CD4-positive, alpha-beta T cell treated with Interleukin-2 at 100 ng/mL for 4 hours (primary cell): ENCODE measurements around the gene TPT1.
A peak's percentile ranks its signal among the peaks of the same experiment; 100 is the strongest.
"Not testable (repeated sequence)": the region's sequence is repeated elsewhere in the genome, so short reads cannot be mapped to it uniquely, and the experiment has no call there.

Experiments used
- DNase-seq: peaks from one replicate; pipeline ENCODE4 v3.0.0-alpha.2; 2020; ENCODE audit warnings: low spot score

The TPT1 gene

DNA sequence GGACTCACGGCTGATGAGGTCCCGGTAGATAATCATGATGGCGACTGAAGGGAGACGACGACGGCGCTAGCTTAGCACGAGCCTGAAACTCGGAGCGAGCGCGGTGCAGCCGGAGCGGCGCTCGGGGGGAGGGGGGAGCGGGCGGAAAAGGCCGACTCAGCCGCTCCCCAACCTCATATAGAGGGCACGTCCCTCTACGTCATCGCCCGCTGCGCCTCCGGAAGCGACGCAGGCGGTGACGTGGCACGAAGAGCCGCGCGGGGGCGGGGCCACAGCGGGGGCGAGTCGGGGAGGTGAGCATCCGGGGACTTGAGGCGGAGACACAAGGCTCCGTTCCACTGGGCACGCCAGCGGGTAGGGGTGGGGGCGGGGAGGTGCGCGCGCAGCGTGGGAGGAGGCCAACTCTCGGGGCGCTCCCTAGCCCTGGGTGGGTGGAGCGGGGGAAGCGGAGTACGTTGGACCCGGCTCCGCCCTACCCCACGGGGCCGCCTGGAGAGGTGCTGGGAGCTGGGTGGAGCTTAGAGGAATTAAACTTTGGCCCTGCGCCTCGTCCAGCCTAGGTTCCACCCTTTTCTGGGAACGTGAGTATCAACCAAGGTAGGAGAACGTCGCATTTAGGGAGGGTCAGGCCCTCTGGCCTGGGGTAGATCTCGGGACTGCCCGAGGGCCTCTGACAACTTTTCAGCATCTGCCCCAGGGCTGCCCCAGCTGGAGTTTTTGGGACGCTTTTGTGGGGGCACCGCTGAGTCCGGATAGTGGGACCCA, at the start of gene TPT1:
Gene TPT1, minus strand, starts transcription at position 150 of the 765 bp plus-strand sequence. Its CDS starts 114 bp downstream, at position 36.
- peak; percentile 99 for DNase-seq

DNA sequence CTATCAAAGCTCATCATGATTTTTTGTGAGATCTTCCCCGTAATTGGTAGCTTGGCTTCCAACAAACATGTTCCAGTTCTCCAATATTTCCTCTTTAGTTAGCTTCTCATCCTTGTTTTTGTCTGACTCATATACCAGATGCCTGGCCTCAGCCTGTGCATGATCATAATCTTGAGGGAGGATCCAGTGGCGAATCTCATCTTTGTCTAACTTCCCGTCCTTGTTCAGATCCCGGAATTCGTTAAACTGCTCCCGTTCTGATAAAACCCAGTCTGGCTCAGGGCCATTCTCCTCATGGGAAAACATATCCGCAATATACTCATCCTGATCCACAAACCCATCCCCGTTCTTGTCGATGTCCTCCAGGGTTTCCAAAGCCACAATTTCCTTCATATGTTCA, 49.4 kb upstream of the TPT1 start:
- DNase-seq: not testable (repeated sequence)

DNA sequence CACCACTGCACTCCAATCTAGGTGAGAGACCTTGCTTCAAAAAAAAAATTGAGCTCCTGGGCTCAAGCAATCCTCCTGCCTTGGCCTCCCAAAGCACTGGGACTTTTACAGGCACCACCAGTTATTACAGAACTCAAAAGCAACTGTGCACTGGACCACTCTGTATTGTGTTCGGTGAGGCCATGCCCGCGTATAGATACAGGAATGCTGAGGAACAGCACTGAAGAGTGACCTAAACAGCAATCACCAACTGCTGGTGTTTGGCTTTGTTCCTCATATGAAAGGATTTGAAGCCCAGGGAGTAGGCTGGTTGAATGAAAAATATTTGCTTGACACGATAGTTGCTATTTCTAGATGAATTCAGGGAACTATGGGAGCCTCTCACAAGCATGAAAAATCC, 47.7 kb upstream of the TPT1 start:
- DNase-seq: no peak

DNA sequence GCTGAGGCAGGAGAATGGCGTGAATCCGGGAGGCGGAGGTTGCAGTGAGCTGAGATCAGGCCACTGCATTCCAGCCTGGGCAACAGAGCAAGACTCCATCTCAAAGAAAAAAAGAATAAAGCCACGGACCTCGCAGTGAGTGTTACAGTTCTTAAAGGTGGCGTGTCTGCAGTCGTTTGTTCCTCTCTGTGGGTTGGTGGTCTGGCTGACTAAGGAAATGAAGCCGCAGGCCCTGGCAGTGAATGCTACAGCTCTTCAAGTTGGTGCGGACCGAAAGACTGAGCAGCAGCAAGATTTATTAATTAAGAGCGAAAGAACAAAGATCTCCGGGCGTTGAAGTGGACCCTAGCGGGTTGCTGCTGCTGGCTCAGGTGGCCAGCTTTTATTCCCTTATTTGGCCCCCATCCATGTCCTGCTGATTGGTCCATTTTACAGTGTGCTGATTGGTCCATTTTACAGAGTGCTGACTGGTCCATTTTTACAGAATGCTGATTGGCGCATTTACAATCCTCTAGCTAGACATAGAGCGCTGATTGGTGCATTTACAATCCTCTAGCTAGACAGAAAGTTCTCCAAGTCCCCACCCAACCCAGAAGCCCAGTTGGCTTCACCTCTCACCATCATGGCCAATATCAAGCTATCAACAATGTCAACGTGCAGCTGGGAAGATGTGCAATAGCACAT, 46.1 kb upstream of the TPT1 start:
- DNase-seq: not testable (repeated sequence)

DNA sequence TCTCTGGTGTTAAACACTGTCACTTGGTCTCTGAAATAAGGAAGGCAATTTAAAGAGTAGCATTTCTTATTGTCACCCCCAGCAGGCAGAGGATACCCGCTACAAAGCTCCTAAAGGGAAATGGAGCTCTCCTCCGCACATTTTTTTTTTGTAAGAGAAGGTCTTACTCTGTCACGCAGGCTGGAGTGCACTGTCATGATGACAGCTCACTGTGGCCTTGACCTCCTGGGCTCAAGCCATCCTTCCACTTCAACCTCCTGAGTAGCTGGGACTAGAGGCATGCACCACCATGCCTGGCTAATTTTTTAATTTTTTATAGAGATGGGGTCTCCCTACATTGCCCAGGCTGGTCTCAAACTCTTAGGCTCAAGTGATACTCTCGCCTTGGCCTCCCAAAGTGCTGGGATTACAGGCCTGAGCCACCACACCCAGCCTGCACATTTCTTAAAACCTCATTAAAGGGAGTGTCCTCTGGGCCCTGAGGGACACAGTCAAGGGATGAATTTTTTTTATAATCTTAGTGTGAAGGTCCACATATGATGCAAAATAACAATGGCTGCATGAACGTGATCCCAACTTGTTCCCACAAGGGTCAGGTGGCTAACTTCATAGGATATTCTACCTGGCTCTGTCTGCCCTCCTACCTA, 45.0 kb upstream of the TPT1 start:
- DNase-seq: no peak

DNA sequence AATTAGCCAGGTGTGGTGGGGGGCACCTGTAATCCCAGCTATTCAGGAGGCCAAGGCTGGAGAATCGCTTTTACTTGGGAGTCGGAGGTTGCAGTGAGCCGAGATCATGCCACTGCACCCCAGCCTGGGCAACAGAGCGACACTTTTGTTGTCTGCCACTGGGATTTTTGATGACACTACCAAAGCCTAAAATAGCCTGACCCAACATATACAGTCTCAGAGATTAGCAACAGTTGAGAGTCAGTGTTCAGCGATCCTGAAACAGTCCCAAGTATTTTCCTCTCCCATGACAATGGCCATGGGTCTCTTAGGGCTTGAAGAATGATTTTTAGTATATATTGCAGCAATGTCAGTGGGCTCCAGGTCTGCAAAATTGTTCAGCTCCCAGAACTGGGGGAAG, 44.3 kb upstream of the TPT1 start:
- DNase-seq: no peak

DNA sequence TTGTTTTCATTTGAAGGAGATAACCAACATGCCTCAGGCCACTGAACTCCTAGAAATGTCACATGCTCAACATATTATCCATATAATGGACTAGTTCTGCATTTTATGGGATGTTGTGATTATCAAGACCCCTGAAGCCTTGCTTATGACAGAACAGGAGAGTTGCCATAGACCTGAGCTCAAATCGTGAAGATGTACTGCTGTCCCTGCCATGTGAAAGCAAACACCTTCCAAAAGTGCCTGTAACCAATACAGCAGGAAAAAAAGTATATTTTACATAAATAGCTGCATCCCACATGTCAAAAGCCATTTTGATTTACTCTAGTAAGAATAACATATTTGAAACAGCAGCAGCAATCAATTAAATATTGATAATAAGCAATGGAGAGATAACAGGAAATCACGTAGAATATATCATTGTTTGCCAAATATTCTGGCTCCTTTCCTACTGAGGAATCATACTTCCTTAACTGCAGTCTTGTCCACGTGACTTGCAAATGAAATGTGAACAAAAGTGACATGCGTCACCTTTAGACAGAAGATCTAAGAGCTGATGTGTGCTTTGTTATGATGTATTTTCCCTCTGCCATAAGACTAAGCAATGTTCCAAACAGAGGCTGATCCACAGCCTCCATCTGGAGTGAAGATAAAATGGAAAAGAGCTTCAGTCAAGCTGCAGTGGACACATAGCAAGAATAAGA, 43.6 kb upstream of the TPT1 start:
- no peak for DNase-seq

DNA sequence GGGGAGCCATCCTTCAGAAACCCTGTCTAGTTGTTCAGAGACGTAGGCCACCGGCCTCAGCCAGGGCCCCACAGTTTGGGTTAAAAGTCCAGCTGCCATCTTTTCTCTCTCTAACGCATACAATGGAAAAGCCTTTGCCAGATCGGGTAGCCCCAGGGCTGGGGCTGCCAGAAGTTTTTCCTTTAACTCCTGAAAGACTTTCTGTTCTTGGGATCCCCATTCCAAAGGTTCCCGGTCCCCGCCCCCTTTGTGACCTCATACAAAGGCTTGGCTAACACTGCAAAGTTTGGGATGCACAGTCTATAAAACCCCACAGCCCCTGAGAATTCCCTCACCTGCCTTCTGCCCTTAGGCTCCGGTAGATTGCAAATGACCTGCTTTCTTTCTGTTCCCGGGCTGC, 41.8 kb upstream of the TPT1 start:
- not testable (repeated sequence) for DNase-seq

DNA sequence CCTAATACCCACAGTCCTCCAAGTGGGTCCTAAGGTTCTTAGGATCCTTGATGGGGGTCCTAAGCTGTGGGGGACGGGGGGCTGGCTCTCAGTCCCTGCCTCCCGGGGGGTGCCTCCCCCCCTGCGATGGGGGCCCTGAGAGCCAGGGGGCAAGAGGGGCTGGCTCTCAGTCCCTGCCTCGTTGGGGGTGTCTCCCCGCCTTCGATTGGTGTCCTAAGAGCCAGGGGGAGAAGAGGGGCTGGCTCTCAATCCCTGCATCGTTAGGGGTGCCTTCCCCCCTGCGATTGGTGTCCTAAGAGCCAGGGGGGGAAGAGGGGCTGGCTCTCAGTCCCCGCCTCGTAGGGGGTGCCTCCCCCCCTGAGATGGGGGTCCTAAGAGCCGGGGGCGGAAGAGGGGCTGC, 40.2 kb upstream of the TPT1 start:
- no peak for DNase-seq

DNA sequence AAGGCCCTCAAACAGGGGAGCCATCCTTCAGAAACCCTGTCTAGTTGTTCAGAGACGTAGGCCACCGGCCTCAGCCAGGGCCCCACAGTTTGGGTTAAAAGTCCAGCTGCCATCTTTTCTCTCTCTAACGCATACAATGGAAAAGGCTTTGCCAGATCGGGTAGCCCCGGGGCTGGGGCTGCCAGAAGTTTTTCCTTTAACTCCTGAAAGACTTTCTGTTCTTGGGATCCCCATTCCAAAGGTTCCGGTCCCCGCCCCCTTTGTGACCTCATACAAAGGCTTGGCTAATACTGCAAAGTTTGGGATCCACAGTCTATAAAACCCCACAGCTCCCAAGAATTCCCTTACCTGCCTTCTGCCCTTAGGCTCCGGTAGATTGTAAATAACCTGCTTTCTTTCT, 39.7 kb upstream of the TPT1 start:
- DNase-seq: not testable (repeated sequence)

DNA sequence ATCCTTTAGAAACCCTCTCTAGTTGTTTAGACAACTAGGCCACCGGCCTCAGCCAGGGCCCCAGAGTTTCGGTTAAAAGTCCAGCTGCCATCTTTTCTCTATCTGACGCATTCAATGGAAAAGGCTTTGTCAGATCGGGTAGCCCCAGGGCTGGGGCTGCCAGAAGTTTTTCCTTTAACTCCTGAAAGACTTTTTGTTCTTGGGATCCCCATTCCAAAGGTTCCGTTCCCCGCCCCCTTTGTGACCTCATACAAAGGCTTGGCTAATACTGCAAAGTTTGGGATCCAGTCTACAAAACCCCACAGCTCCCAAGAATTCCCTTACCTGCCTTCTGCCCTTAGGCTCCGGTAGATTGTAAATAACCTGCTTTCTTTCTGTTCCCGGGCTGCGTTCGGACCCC, 38.5 kb upstream of the TPT1 start:
- not testable (repeated sequence) for DNase-seq

DNA sequence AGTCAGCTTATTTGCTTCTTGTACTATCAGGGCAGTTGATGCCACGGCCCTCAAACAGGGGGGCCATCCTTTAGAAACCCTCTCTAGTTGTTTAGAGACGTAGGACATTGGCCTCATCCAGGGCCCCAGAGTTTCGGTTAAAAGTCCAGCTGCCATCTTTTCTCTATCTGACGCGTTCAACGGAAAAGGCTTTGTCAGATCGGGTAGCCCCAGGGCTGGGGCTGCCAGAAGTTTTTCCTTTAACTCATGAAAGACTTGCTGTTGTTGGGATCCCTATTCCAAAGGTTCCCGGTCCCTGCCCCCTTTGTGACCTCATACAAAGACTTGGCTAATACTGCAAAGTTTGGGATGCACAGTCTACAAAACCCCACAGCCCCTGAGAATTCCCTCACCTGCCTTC, 37.8 kb upstream of the TPT1 start:
- not testable (repeated sequence) for DNase-seq

DNA sequence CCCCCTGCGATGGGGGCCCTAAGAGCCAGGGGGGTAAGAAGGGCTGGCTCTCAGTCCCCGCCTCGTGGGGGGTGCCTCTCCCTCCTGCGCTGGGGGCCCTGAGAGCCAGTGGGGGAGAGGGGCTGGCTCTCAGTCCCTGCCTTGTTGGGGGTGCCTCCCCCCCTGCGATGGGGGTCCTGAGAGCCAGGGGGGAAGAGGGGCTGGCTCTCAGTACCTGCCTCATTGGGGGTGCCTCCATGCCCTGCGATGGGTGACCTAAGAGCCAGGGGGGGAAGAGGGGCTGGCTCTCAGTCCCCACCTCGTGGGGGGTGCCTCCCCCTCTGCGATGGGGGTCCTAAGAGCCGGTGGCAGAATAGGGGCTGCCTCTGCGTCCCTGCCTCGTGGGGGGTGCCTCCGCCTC, 36.3 kb upstream of the TPT1 start:
- DNase-seq: not testable (repeated sequence)

DNA sequence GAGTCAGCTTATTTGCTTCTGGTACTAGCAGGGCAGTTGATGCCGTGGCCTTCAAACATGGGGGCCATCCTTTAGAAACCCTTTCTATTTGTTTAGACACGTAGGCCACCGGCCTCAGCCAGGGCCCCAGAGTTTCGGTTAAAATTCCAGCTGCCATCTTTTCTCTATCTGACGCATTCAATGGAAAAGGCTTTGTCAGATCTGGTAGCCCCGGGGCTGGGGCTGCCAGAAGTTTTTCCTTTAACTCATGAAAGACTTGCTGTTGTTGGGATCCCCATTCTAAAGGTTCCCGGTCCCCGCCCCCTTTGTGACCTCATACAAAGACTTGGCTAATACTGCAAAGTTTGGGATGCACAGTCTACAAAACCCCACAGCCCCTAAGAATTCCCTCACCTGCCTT, 35.7 kb upstream of the TPT1 start:
- not testable (repeated sequence) for DNase-seq

DNA sequence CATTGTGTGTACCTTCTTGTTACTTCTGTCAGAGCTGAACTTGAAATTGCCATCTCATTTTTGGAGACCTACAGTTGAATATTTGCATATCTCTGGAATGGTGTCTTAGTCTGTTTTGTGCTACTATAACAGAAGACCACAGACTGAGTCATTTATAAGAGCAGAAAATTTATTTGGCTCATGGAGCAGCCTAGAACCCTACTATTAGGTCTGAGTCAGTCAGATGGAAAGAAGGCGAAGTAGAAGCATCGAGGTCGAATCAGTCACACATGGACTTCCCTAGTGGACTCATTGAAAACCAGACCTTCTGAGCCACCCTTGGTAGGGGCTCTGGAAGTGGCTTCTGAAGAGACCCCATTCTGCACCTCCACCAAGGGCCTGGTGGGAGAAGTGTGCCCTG, 33.9 kb upstream of the TPT1 start:
- DNase-seq: no peak

DNA sequence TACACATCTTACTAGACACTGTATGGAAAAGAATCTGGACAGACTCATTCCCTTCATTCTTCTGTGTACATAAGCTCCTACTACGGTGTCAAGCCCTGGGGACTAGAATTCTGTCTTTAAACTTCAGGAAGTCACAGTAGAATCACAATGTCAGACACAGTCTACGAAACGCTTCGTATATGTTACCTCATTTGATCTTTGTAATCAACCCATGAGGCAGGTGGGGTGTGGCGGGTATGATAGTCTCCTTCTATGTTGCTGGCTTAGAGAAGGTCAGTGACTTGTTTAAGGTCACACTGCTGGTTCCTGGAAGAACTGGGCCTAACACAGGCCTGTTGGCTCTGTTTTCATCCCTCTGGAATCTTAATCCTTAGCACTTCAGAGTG, 32.2 kb upstream of the TPT1 start:
- no peak for DNase-seq

DNA sequence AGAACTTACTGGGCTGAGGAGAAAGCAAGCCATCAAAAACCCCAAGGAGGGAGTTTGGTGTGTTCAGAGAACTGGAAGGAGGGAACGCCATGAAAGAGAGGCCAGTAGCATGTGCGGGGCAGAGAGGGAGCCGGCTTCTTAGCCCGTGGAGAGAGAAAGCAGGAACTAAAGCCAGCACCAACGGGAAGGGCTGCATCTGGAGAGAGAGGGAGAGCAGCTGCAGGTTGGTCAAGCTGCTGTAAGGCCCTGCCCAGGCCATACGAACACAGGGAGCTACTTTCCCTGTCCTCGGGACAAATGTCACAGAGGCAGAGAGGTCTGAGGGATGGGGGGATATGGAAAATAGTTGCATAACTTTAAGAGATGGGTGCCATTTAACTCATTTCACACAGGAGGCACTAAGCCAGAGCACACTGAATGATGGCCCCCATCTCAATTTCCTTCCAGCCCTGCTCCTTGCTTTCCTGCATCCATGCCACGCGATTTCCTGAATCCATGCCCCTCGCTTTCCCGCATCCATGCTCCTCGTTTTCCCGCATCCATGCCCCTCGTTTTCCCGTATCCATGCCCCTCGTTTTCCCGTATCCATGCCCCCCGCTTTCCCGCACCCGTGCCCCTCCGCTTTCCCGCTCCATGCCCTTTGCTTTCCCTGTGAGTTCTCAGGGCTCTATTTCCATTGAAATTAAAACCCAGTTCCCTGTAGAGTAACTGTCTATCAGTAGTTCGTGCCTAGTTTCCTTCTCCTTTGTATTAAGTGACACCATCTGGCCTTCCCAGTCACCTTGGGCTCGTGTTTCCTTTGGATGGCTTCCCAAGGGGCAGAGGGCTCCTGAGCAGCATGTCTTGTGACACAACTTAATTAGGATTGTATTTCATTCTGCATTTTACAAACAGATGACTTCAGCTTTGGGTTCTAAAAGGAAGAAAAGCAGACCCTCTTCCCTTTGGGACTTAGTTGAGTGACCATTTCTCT, 31.5 kb upstream of the TPT1 start:
- DNase-seq: no peak

DNA sequence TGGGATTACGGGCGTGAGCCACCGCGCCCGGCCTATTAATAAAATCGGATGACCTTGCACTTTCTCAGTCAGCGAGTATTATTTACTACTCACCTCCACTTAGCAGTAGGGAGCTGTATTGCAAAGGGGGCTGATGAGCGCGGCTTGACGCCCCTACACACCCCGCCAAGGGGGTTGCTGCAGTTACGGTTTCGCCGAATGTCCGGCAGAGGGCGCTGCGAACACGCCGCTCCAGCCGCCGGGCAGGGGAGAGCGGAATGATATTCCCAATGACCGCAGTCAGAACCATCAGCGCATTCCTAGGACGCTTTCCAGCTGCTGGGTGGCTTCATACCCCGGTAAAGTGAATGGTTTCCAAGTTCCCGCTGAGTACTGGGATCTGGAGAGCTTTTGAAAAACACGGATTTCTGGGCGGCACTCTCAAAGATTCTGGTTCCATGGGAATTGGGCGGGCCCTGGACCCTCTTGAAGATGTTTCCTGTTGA, 30.0 kb upstream of the TPT1 start:
- peak; percentile 55 for DNase-seq

DNA sequence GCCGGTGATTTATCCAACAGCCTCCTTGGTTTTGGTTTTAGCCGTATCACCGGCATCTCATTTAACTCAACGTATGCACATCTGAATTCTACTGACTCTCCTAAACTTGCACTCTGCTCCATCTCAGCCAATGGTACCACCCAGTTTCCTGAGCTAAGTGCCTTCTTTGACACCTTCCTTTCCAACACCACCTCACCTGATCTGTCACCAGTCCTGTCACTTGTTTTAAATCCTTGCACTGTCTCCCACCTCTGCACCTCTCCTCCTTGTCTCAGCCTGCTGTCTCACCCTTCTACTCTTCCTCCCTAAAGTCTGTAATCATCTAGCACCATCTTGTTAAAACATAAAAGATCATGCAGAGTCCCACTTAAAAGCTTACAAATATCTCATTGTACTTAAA, 28.1 kb upstream of the TPT1 start:
- DNase-seq: no peak

DNA sequence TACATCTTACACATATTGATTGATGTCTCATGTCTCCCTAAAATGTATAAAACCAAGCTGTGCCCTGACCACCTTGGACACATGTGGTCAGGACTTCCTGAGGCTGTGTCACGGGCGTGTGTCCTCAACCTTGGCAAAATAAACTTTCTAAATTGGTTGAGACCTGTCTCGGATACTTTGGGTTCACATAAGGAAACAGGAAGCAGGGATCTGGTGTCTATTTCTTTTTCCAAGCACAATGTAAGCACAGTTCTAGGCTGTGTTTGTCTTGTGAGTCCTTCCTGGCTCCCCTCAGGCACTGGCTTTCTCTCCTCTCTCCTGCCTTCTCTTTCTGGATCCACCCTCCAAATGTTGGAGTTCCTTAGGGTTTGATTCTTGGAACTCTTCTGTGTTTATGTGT, 27.6 kb upstream of the TPT1 start:
- DNase-seq: no peak

DNA sequence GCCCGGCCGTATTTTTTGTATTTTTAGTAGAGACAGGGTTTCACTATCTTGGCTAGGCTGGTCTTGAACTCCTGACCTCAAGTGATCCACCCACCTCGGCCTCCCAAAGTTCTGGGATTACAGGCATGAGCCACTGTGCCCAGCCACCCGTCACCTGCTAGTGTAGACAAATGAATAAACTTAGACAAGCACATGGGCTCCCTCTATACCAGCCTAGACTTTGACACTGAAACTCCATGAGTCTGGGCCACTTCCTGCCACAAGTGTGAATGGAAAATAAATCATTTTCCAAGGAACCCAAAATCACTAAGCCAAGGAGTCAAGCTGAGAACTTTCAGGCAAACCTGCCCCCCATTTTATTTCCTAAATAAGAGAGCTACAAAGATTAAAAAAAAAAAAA, 27.0 kb upstream of the TPT1 start:
- DNase-seq: peak; percentile 13
